ENCODE data around the gene LEMD3.
"Not testable (repeated sequence)": the region's sequence is repeated elsewhere in the genome, so short reads cannot be mapped to it uniquely, and the experiment has no call there.

The LEMD3 gene

GRCh38 chr12:65276916-65277530 is 107.6 kb downstream of the LEMD3 start:
- Histone ChIP-seq H3K9ac (ENCODE audit: low read length) (no peak overlapping the region), H3K4me3 (ENCODE audit: low read length) (no peak overlapping the region), H3K27me3 (ENCODE audit: control insufficient read depth, insufficient read depth, low read length) (peaks cover 29% of the 10 kb centered on the region), H3K9me3 (ENCODE audit: control insufficient read depth, low read length) (no peaks in the 10 kb centered on the region), H3K4me1 (ENCODE audit: control insufficient read depth, insufficient read depth, low read length) (no peaks in the 10 kb centered on the region), H3K36me3 (ENCODE audit: control insufficient read depth, insufficient read depth, low read length) (no peaks in the 10 kb centered on the region)

- Histone ChIP-seq H3K4me1 (ENCODE audit: control insufficient read depth, insufficient read depth, low read length) (no peaks in the 10 kb centered on the region), H3K27me3 (ENCODE audit: control insufficient read depth, insufficient read depth, low read length) (peaks cover 29% of the 10 kb centered on the region), H3K36me3 (ENCODE audit: control insufficient read depth, insufficient read depth, low read length) (no peaks in the 10 kb centered on the region), H3K4me3 (ENCODE audit: low read length) (no peak overlapping the region), H3K9ac (ENCODE audit: low read length) (peak overlapping the region; percentile 5), H3K9me3 (ENCODE audit: control insufficient read depth, low read length) (no peaks in the 10 kb centered on the region)
These were observed 108.7 kb downstream of the LEMD3 start for GRCh38 chr12:65277994-65278575.

- Histone ChIP-seq H3K27me3 (ENCODE audit: control insufficient read depth, insufficient read depth, low read length) (peaks cover 29% of the 10 kb centered on the region), H3K9me3 (ENCODE audit: control insufficient read depth, low read length) (no peaks in the 10 kb centered on the region), H3K9ac (ENCODE audit: low read length) (peak within 1 kb of the TSS; percentile 77), H3K36me3 (ENCODE audit: control insufficient read depth, insufficient read depth, low read length) (no peaks in the 10 kb centered on the region), H3K4me3 (ENCODE audit: low read length) (peak within 1 kb of the TSS; percentile 15), H3K4me1 (ENCODE audit: control insufficient read depth, insufficient read depth, low read length) (no peaks in the 10 kb centered on the region)
These were observed 109.4 kb downstream of the LEMD3 start, which contains the start of gene MSRB3 for GRCh38 chr12:65278576-65279368. MSRB3 (plus strand) TSS chr12:65278683; CDS start chr12:65308580, 29,897 bp downstream.

- H3K27me3 ChIP-seq (ENCODE audit: control insufficient read depth, insufficient read depth, low read length): peaks cover 29% of the 10 kb centered on the region
- no peaks in the 10 kb centered on the region for H3K36me3 ChIP-seq (ENCODE audit: control insufficient read depth, insufficient read depth, low read length)
- H3K4me3 ChIP-seq (ENCODE audit: low read length): peak overlapping the region; percentile 15
- H3K4me1 ChIP-seq (ENCODE audit: control insufficient read depth, insufficient read depth, low read length): no peaks in the 10 kb centered on the region
- no peaks in the 10 kb centered on the region for H3K9me3 ChIP-seq (ENCODE audit: control insufficient read depth, low read length)
- H3K9ac ChIP-seq (ENCODE audit: low read length): peak overlapping the region; percentile 77
These were observed 110.2 kb downstream of the LEMD3 start for GRCh38 chr12:65279369-65280112.

GRCh38 chr12:65280306-65280705 is 110.9 kb downstream of the LEMD3 start:
- Histone ChIP-seq H3K4me3 (ENCODE audit: low read length) (no peak overlapping the region), H3K4me1 (ENCODE audit: control insufficient read depth, insufficient read depth, low read length) (no peaks in the 10 kb centered on the region), H3K27me3 (ENCODE audit: control insufficient read depth, insufficient read depth, low read length) (peaks cover 25% of the 10 kb centered on the region), H3K9me3 (ENCODE audit: control insufficient read depth, low read length) (no peaks in the 10 kb centered on the region), H3K9ac (ENCODE audit: low read length) (no peak overlapping the region), H3K36me3 (ENCODE audit: control insufficient read depth, insufficient read depth, low read length) (no peaks in the 10 kb centered on the region)

- Histone ChIP-seq H3K4me3 (ENCODE audit: low read length) (no peak overlapping the region), H3K36me3 (ENCODE audit: control insufficient read depth, insufficient read depth, low read length) (no peaks in the 10 kb centered on the region), H3K27me3 (ENCODE audit: control insufficient read depth, insufficient read depth, low read length) (peaks cover 18% of the 10 kb centered on the region), H3K9me3 (ENCODE audit: control insufficient read depth, low read length) (no peaks in the 10 kb centered on the region), H3K9ac (ENCODE audit: low read length) (no peak overlapping the region), H3K4me1 (ENCODE audit: control insufficient read depth, insufficient read depth, low read length) (peaks cover 9% of the 10 kb centered on the region)
These were observed 113.5 kb downstream of the LEMD3 start for GRCh38 chr12:65282840-65283239.

GRCh38 chr12:65285532-65285931 is 116.1 kb downstream of the LEMD3 start:
- not testable (repeated sequence) for H3K4me1 ChIP-seq (ENCODE audit: control insufficient read depth, insufficient read depth, low read length)

GRCh38 chr12:65287426-65287825 is 118.0 kb downstream of the LEMD3 start:
- H3K4me1 ChIP-seq (ENCODE audit: control insufficient read depth, insufficient read depth, low read length): peaks cover 9% of the 10 kb centered on the region

More at GRCh38 chr12:65285532-65285931, 116.1 kb downstream of the LEMD3 start:
- H3K9me3 ChIP-seq (ENCODE audit: control insufficient read depth, low read length); H3K27me3 ChIP-seq (ENCODE audit: control insufficient read depth, insufficient read depth, low read length); H3K4me3 ChIP-seq (ENCODE audit: low read length); H3K9ac ChIP-seq (ENCODE audit: low read length); H3K36me3 ChIP-seq (ENCODE audit: control insufficient read depth, insufficient read depth, low read length): not testable (repeated sequence)

GRCh38 chr12:65292241-65292640 is 122.9 kb downstream of the LEMD3 start:
- no peaks in the 10 kb centered on the region for H3K36me3 ChIP-seq (ENCODE audit: control insufficient read depth, insufficient read depth, low read length)
- H3K4me3 ChIP-seq (ENCODE audit: low read length): no peak overlapping the region
- H3K9me3 ChIP-seq (ENCODE audit: control insufficient read depth, low read length): no peaks in the 10 kb centered on the region
- H3K9ac ChIP-seq (ENCODE audit: low read length): no peak overlapping the region
- peaks cover 5% of the 10 kb centered on the region for H3K4me1 ChIP-seq (ENCODE audit: control insufficient read depth, insufficient read depth, low read length)
- no peaks in the 10 kb centered on the region for H3K27me3 ChIP-seq (ENCODE audit: control insufficient read depth, insufficient read depth, low read length)

More at GRCh38 chr12:65287426-65287825, 118.0 kb downstream of the LEMD3 start:
- H3K4me3 ChIP-seq (ENCODE audit: low read length): no peak overlapping the region
- no peaks in the 10 kb centered on the region for H3K27me3 ChIP-seq (ENCODE audit: control insufficient read depth, insufficient read depth, low read length)
- H3K36me3 ChIP-seq (ENCODE audit: control insufficient read depth, insufficient read depth, low read length): no peaks in the 10 kb centered on the region
- no peaks in the 10 kb centered on the region for H3K9me3 ChIP-seq (ENCODE audit: control insufficient read depth, low read length)
- H3K9ac ChIP-seq (ENCODE audit: low read length): no peak overlapping the region

- Histone ChIP-seq H3K4me3 (ENCODE audit: low read length) (no peak overlapping the region), H3K27me3 (ENCODE audit: control insufficient read depth, insufficient read depth, low read length) (no peaks in the 10 kb centered on the region), H3K9me3 (ENCODE audit: control insufficient read depth, low read length) (no peaks in the 10 kb centered on the region), H3K36me3 (ENCODE audit: control insufficient read depth, insufficient read depth, low read length) (no peaks in the 10 kb centered on the region), H3K4me1 (ENCODE audit: control insufficient read depth, insufficient read depth, low read length) (no peaks in the 10 kb centered on the region), H3K9ac (ENCODE audit: low read length) (no peak overlapping the region)
These were observed 124.4 kb downstream of the LEMD3 start for GRCh38 chr12:65293735-65294134.

GRCh38 chr12:65294641-65295262 is 125.4 kb downstream of the LEMD3 start:
- Histone ChIP-seq H3K36me3 (ENCODE audit: control insufficient read depth, insufficient read depth, low read length) (no peaks in the 10 kb centered on the region), H3K4me1 (ENCODE audit: control insufficient read depth, insufficient read depth, low read length) (no peaks in the 10 kb centered on the region), H3K9ac (ENCODE audit: low read length) (no peak overlapping the region), H3K27me3 (ENCODE audit: control insufficient read depth, insufficient read depth, low read length) (no peaks in the 10 kb centered on the region), H3K9me3 (ENCODE audit: control insufficient read depth, low read length) (no peaks in the 10 kb centered on the region), H3K4me3 (ENCODE audit: low read length) (no peak overlapping the region)
